GM21619 (cell line): ENCODE results near the gene RAB39A.
"Not testable (repeated sequence)": the region's sequence is repeated elsewhere in the genome, so short reads cannot be mapped to it uniquely, and the experiment has no call there.

Experiments used
- ATAC-seq: cut with Tn5 transposase; IDR thresholded peaks from one replicate; pipeline ENCODE4 v1.9.1; 2021; ENCODE audit not compliant: unreplicated experiment

Gene RAB39A, protein sequence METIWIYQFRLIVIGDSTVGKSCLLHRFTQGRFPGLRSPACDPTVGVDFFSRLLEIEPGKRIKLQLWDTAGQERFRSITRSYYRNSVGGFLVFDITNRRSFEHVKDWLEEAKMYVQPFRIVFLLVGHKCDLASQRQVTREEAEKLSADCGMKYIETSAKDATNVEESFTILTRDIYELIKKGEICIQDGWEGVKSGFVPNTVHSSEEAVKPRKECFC

DNA sequence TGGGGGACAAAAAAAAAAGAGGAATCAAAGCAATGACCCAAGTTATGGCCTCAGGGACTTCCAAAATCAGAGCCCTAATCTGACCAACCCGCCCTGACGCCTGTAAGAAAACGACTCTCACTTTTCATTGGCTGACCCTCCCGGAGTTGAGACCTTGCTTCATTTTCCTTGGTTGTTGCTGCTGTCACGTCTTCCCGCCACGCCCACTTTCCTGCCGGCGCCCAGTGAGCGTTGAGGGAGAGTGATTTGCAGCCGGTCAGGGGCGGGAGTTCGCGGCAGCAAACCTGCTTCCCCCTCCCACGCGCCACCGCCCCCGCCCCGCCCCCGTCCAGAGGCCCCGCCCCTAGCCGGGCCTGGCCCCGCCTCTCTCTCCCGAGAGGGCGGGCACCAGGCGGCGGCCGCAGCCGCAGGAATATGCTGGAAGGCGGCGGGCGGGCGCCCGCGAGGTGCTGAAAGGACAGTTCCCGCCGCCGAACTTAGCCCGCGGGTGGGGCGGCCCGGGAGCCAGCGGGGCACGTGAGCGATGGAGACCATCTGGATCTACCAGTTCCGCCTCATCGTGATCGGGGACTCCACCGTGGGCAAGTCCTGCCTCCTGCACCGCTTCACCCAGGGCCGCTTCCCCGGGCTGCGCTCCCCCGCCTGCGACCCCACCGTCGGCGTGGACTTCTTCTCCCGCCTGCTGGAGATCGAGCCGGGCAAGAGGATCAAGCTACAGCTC lies at the start of gene RAB39A:
TSS of gene RAB39A (plus strand) at position 403 of the 721 bp plus-strand sequence. CDS start at position 524, 121 bp downstream.
- ATAC-seq: peak; percentile 96

DNA sequence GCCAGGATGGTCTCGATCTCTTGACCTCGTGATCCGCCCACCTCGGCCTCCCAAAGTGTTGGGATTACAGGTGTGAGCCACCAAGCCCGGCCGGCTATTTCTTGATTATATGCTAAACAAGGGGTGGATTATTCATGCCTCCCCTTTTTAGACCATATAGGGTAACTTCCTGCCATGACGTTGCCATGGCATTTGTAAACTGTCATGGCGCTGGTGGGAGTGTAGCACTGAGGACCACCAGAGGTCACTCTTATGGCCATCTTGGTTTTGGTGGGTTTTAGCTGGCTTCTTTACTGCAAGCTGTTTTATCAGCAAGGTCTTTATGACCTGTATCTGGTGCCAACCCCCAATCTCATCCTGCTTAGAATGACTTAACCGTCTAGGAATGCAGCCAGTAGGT lies 46.8 kb upstream of the RAB39A start:
- not testable (repeated sequence) for ATAC-seq

DNA sequence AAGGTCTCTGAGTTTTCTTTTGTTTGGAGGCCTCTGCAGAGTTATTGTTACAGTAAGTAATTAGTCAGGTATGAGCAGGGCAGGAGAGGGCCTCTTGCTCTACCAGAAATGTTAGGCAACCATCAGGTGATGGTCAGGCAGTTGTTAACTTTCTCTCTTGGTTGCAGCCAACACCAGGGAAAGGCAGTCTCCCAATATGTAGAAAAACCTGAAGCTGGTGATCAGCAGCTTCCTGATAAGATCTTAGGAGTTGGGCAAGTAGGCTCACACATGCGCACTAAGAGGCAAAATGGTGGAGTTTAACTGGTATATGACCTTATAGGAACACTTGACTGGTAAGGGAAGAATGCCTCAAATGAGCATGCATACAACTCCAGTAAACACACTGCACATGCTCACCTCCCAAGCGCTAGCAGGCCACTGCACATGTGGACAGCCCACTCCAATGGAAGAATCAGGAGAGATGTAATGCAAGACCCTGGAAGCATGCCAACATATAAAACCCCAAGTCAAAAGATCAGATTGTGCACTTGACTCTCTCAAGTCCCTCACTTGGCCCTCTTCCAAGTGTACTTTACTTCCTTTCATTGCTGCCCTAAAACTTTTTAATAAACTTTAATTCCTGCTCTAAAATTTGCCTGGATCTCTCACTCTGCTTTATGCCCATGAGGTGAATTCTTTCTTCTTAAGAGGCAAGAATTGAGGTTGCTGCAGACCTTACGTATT lies 46.0 kb upstream of the RAB39A start:
- ATAC-seq: no peak

DNA sequence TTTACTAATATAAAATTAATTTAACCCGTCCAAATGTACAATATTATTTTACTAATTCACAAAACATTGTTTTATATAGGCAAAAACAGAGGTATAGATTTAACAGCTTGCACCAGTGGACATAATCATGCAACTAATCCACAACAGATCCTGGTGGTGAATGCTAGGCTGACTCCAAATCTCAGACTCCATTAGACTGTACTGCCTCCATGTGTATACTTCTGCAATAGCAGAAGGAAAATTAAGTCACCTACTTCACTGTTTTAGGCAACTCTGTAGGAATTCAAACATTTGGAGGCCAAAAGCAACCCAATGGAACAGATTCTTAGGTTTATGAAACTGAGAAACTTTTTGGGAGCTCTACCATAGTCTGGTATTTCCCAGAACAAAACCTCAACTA lies 30.0 kb upstream of the RAB39A start:
- peak; percentile 84 for ATAC-seq

DNA sequence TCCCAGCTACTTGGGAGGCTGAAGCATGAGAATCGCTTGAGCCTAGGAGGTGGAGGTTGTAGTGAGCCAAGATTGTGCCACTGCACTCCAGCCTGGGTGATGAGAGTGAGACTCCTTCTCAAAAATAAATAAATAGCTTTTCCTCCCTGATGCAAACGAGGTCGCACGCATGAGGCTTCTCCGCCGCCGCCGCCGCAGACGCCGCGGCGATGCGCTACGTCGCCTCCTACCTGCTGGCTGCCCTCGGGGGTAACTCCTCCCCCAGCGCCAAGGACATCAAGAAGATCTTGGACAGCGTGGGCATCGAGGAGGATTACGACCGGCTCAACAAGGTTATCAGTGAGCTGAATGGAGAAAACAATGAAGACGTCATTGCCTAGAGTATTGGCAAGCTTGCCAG lies 20.0 kb upstream of the RAB39A start:
- ATAC-seq: no peak

DNA sequence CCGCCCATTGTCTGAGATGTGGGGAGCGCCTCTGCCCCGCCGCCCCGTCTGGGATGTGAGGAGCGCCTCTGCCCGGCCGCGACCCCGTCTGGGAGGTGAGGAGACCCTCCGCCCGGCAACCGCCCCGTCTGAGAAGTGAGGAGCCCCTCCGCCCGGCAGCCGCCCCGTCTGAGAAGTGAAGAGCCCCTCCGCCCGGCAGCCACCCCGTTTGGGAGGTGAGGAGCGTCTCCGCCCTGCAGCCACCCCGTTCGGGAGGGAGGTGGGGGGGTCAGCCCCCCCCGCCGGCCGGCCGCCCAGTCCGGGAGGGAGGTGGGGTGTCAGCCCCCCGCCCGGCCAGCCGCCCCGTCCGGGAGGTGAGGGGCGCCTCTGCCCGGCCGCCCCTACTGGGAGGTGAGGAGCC lies 15.8 kb upstream of the RAB39A start:
- ATAC-seq: not testable (repeated sequence)

DNA sequence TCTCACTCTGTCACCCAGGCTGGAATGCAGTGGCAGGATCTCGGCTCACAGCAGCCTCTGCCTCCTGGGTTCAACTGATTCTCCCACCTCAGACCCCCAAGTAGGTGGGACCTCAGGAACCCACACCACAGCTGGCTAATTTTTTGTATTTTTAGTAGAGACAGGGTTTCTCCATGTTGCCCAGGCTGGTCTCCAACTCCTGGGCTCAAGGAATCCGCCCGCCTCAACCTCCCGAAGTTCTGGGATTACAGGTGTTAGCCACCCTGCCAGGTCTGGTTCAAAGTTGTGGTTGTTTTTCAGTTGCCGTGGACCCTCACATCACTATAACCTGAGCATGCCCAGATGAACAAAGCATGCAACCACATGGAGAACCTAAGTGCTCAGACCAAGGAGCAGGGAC lies 13.0 kb upstream of the RAB39A start:
- ATAC-seq: no peak

DNA sequence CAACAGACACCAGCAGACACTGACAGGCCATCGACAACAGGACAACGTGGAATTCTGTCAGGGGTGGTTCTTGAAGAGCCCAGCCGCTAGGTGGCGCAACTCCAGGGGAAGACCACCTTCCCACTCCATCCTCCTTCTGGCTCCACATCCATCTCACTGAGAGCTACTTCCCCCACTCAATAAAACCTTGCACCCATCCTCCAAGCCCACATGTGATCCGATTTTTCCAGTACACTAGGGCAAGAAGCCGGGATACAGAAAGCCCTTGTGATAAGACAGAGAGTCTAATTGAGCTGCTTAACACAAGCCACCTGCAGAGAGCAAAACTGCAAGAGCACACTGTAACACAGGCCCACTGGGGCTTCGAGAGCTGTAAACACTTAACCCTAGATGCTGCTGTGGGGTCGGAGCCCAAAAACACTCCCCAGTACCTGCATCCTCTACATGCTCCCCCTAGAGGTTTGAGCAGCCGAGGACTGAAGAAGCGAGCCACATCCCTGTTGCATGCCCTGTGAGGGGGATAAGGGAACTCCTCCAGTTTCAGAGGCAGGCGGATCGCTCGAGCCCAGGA lies 11.5 kb upstream of the RAB39A start:
- no peak for ATAC-seq

DNA sequence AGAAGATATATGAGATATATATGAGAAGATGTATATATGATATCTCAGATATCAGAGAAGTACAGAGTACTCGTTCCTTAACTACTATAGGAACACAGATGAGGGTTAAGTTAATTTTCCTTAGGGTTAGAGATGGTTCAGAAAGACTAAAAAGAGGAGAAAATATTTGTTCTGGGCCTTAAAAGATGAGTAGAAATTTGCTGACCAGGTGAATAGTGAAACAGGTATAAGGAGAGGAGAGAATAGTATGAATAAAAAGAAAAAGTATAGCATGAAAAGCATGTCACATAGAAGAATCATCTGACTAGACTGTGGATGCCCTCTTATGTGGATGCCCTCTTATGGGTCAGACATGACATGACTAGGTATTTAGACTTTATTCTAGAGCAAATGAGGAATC lies 6.3 kb upstream of the RAB39A start:
- no peak for ATAC-seq

DNA sequence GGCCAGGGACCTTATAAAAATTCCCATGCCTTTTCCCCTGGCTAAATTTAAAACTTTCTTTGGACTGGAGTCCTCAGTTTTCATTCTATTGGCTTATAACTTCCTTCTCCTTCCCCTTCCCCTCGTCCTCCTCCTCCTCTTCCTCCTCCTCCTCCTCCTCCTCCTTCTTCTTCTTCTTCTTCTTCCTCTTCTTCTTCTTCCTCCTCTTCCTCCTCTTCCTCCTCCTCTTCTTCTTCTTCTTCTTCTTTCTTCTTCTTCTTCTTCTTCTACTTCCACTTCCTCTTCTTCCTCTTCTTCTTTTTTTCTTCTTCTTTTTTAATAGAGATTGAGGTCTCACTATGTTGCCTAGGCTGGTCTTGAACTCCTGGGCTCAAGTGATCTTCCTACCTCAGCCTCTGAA lies 4.7 kb upstream of the RAB39A start:
- not testable (repeated sequence) for ATAC-seq

DNA sequence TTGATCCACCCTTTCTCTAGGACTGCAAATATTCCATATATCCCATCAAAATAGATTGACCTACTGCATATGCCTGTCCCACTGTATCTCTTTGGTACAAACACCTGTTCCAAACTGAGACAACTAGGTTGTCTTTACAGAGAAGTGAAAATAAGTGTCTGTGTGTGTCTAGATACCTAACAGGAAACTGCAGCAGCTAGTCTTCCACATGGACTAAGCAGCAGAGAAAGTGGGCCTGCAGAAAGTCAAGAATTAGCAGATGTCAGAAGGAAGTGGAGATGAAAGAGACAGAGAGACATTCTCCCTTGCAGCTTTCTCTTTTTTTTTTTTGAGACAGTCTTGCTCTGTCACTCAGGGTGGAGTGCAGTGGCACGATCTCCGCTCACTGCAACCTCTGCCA lies 3.9 kb upstream of the RAB39A start:
- ATAC-seq: no peak

DNA sequence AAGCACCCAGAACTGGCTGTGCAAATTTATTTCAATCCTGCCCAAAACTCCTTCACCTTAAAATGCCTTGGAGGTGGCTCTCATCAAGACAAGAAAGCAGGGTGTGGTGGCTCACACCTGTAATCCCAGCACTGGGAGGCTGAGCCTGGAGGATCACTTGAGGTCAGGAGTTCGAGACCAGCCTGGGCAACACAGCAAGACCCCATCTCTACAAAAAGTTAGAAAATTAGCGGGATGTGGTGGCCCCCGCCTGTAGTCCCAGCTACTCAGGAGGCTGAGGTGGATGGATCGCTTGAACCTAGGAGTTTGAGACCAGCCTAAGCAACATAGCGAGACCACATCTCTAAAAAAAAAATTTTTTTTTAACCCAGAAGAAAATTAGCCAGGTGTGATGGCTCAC lies 689 bp upstream of the RAB39A start:
- no peak for ATAC-seq

DNA sequence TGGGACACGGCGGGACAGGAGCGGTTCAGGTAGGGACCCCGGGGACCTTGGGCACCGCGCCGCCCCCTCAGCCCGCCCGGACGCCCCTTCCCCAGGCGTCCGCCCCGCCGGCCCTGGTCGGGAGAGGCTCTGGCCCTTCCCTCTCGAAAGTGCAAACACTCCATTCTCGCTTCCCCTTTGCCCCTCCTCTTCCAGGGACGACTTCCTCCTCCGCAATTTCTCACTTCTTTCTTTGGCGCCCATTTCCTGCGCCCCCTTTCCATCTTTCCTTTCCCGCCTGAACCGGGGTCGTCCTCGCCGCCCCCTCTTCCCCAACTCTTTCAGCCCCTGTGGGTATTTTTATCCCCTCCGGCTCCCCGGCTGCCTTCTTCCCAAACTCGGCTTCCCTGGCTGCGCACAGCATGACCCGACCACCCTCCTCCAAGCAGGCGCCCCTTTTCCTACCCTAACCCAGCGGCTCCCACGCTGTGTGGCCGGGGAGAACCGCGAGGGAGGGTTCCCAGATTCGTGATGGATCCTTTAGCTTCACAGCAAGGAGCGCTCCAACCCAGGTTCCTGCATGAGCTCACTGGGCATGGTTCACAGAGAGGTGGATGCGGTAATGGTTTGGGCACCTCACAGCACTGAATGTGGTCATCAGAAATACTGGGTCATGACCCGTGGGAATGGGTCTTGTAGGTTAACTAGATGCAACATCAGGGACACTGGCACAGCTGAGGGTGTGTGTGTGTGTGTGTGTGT lies 689 bp downstream of the RAB39A start:
- peak; percentile 6 for ATAC-seq

DNA sequence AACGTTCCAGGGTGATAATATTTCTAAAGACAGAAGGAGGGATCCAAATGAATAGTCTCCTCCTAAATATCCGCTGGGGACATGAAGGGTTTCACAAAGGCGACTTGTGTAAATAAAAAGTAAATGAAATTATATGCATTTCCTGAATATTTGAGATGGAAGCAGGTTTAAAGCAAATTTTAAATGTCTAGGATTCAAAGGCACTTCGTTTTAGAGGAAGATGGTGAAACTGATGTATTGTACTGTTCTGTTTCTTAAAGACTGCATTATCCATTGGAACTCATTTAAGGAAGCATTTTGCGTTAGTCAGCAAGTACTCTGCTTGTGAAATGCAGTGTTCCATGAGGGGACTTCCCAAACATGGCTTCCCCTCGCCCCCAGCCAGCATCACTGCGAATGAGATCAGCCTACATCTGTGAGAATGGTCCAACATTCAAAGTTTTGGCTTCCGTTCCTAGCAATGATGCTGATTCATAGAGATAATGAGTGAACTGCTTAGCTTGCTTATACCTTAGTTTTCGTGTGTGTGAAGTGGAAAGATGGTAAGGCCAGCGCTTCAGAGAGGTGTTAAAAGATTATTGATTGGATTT lies 1.5 kb downstream of the RAB39A start:
- no peak for ATAC-seq

DNA sequence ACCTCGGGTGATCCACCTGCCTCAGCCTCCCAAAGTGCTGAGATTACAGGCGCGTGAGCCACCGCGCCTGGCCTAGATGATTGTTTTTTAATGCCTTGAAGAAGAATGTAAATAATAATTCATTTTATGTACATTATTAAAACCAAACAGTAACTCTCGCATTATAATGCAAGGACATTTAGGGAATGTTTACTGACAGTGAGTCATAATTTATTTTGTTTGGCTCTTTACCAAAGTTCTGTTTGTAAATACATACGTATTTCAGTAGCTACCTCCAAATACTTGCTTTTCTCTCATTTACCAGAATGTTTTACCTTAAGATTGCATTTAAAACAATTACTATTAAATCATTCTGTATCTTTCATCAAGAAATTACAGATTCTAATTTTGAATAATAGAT lies 3.0 kb downstream of the RAB39A start:
- ATAC-seq: no peak

DNA sequence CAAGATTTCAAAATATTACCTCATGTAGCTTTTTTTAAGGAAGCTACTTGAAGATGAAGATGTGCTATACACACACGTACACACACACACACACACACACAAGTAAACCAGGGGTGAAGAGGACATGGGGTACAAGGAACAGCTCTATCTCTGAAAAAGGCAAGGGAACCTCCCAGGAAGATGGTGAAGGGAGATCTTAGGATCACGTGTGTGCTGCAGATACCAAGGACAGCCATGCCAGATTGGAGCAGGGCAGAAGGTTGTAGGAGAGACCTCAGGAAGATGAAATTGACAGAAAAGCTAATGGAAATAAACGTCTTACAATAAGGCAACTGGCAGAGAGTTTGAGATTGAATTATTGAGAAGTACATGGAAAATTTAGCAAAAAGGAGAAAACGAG lies 19.7 kb downstream of the RAB39A start:
- ATAC-seq: no peak

DNA sequence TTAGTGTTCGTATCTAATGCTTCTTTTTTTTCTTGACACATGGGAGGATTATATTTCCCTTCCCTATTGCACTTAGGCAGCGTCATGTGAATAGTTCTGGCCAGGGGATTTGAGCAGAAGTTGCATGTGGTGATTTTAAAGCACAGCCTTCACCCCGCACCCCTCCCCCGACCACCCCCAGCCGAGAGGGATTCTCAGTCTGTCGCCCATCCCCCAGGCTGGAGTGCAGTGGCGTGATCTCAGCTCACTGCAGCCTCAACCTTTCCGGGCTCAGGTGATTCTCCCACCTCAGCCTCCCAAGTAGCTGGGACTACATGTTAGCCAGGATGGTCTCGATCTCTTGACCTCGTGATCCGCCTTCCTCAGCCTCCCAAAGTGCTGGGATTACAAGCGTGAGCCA lies 20.1 kb downstream of the RAB39A start:
- ATAC-seq: not testable (repeated sequence)

DNA sequence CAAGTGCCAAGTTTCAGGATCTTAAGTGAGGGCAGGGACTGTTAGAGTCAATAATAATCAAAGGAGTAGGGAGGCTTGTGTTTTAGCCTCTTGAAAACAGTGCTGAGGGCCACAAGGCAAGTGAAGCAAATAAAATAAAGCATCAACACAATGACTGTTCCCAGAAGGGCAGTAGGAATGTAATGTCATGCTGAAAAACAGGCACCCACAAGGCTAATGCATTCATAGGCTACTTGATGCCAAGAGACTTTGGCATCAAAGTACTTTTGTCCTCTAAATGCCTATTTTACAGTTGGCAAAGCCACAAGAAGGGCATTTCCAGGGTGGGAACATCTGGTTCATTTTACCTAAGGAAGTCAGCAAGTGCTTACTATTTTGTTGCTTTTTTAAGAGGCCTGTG lies 22.9 kb downstream of the RAB39A start:
- ATAC-seq: no peak

DNA sequence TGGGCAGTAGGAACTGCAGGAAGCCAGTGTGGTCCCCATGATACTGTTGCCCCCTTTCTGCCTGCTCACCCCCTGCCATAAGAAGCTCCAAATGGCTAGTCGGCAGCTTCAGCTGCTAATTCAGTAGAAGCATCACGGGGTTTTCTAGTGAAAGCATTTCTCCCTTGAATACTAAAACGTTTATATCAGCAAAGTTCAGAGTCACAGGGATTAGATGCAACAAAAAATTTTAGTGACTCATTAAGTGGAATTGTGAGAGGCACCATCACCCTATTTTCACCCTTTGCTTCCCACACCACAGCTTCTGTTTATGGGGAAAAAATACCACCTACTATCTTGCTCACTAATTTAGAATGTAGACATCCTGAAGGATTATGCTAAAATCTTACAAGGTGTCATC lies 25.2 kb downstream of the RAB39A start:
- no peak for ATAC-seq

DNA sequence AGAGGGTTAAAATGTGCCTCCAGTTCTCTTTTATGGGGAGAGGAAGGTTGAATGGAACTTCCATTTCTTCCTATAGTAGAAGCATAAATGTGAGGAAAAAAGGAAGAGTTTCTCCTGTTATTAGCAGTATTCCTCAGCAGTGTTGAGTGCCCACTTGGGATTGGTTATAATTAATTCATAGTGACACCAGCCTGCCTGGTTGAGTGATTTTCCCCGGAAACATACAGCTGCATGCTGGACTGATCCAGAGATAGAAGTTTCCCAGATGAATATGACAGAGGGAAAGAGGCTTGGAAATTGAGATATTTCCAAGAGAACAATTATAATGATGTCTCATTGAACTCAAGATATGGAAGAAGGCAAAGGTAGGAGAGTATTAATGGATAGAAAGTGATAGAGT lies 28.3 kb downstream of the RAB39A start:
- no peak for ATAC-seq

DNA sequence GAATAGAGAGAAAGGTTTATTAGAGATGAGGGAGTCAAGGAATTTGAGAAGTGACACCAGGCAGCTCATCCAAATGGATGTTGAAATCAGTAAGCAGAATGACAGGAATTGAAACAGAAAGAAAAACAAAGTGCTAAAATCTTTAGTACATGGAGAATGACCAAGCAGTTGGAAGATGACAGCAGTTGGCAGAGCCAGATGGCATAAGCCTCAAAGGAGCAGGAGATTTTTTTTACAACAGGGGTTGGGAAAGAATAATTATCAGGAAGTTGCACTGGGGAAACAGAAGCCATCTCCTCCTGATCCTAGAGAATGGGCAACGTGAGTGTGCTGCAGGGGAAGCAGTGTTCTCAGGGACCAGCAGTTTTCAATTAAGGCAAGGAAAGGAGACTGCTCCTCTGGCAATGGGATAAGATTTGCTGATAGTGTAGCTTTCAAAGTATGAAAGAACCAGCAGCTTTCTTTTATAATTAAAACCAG lies 28.9 kb downstream of the RAB39A start:
- ATAC-seq: peak; percentile 74
